Psoas muscle (tissue), 8 donors: ENCODE measurements around the gene CIDEC. TPM values are rescaled to one million over a fixed set of nuclear protein-coding genes. Genes with fewer than 3 reads are reported as not detected.
"Not testable (repeated sequence)": the region's sequence is repeated elsewhere in the genome, so short reads cannot be mapped to it uniquely, and the experiment has no call there.

Source experiments
- ATAC-seq, 4 donors: fragments of 200-7000 bp; cut with Tn5 transposase; one replicate each; pipeline ENCODE4 v1.9.1; 2020; ENCODE audit warnings: moderate library complexity in 3 of 4, mild to moderate bottlenecking in 2 of 4
- DNase-seq, 2 donors: peaks; one replicate each; pipeline ENCODE4 v3.0.0-alpha.2; 2020
- H3K27ac ChIP-seq: fragments of 200-600 bp; one replicate; pipeline ENCODE4 v1.8.0; 2022
- H3K27me3 ChIP-seq, 3 donors: fragments of 200-600 bp in 1 of 3; one replicate each; pipeline versions ENCODE4 v1.6.1 to v1.8.0; 2013 to 2022; ENCODE audit warnings: low read length in 2 of 3, mild to moderate bottlenecking in 2 of 3, moderate library complexity in 1 of 3; ENCODE audit not compliant: insufficient read depth in 3 of 3
- H3K36me3 ChIP-seq, 2 donors: fragments of 200-600 bp in 1 of 2; one replicate each; pipeline versions ENCODE4 v1.6.1 to v1.8.0; 2013 to 2022; ENCODE audit warnings: low read depth in 1 of 2, mild to moderate bottlenecking in 1 of 2, moderate library complexity in 1 of 2; ENCODE audit not compliant: insufficient read depth in 1 of 2
- H3K4me1 ChIP-seq: fragments of 200-600 bp; one replicate; pipeline ENCODE4 v1.8.0; 2022
- H3K4me3 ChIP-seq: fragments of 200-600 bp; one replicate; pipeline ENCODE4 v1.8.0; 2022; ENCODE audit warnings: mild to moderate bottlenecking
- H3K9me3 ChIP-seq: fragments of 200-600 bp; one replicate; pipeline ENCODE4 v1.8.0; 2022
- WGBS, 3 donors: extraction: QIAGEN DNeasy Blood & Tissue Kit; methylation state at CpG; one replicate each; pipeline versions ENCODE4 v1.1.6 to v1.1.7; 2013; 5-methylcytosine and 5-hydroxymethylcytosine counted together
- intact Hi-C, 2 donors: fragments of 100-400 bp; cut with DNase I; formaldehyde crosslinking; loops; one replicate each; pipeline versions ENCODE4 v1.11.0 to v1.14.2; 2022
- polyA plus RNA-seq, 3 donors: library from polyadenylated mRNA; stranded (reverse); fragments of 200-250 nt; gene quantifications; one replicate each; pipeline ENCODE4 v1.2.3, GENCODE V29; 2013
- total RNA-seq, 4 donors: library from RNA; stranded (reverse); fragmentation: NEBNext Ultra II Directional in 2 of 4; extraction: Animal tissue kit (Norgen Biotek cat#: 25700) in 2 of 4; gene quantifications; one replicate each; pipeline versions ENCODE4 v1.2.1 to v1.2.4, GENCODE V29; 2021 to 2023
- TF ChIP-seq, protein P1 (sequence below): fragments of 200-600 bp; IDR thresholded peaks from one replicate; pipeline ENCODE4 v1.8.0; 2022; ENCODE audit warnings: antibody characterized with exemption
- donor health status: healthy with polysubstance abuse.
- donor health status: DM: no; HTN: no; CAD: no; lungs with moderate emphysema.
- donor health status: Bipolar disorder and iron deficiency.
- donor health status: healthy.
- donor health status: DM: yes; HTN: yes; CAD: no.
- donor health status: DM: no; HTN: no; CAD: no.
- donor health status: DM: no; HTN: no; CAD: no.
- donor health status: DM: yes; HTN: yes; CAD: no.

Gene CIDEC
- total and polyA plus RNA-seq, 7 donors, result 0.75 to 15.0 (median 3.3) TPM

DNA sequence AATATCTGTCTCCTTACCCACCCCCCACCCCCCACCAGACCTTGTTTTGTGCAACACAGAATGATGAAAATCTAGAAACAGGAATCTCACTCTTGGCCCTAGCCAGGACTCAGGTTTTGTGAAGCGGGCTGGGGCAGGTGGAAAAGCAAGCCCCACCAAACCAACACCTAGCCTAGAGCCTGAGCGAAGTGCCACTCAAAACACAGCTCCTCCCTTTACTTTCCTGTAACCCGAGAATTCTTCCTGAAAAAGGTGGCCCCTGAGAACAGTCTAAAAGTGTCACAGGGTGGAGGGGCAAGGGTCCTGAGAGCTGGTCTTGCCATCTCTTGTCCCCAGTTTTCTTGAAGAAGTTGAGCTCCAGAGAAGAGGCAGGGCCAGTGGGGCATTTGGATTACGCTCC lies 18.9 kb downstream of the CIDEC start:
- DNase-seq (no peak), ATAC-seq (no peak)
- Histone ChIP-seq H3K27me3 (no peaks in the 10 kb centered on the region), H3K36me3 (no peaks in the 10 kb centered on the region), H3K4me1 (no peaks in the 10 kb centered on the region), H3K9me3 (no peaks in the 10 kb centered on the region), H3K27ac (no peak overlapping the region), H3K4me3 (no peak overlapping the region)
- TF ChIP-seq, protein P1, sequence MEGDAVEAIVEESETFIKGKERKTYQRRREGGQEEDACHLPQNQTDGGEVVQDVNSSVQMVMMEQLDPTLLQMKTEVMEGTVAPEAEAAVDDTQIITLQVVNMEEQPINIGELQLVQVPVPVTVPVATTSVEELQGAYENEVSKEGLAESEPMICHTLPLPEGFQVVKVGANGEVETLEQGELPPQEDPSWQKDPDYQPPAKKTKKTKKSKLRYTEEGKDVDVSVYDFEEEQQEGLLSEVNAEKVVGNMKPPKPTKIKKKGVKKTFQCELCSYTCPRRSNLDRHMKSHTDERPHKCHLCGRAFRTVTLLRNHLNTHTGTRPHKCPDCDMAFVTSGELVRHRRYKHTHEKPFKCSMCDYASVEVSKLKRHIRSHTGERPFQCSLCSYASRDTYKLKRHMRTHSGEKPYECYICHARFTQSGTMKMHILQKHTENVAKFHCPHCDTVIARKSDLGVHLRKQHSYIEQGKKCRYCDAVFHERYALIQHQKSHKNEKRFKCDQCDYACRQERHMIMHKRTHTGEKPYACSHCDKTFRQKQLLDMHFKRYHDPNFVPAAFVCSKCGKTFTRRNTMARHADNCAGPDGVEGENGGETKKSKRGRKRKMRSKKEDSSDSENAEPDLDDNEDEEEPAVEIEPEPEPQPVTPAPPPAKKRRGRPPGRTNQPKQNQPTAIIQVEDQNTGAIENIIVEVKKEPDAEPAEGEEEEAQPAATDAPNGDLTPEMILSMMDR, result no peak
- intact Hi-C loops, result loop anchor here in 1 of 2 donors (10.0 kb wide), 1 partner anchor 54 kb away; the partner anchor contains the start of gene IL17RC
- WGBS, 3 donors, result 90 to 94% (median 93%) methylated on average over 4 of the region's 4 CpGs

DNA sequence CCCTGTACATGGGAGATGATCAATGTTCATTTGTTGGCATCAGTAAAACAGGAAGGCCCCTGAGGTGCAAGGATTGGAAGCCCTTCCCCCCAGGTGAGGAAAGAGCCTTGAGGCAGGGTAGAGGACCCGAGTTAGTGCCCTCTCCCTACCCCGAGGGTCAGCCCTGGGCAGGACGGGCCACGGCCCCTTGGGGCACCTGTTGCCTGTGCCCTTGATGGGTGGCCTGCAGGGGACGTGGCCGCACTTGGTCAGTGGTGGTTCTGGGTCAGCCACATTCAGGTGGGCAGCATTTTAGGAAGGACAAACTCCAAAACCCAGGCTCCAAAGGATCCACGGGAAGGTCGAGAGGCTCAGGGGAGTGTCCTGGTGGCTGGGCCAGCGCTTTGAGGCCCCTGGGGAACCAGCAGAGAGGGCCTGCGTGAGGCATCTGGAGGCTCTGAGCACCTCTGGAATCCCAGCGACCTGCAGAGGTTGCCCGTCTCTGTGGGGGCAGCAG lies 20.5 kb downstream of the CIDEC start:
- no peaks in the 10 kb centered on the region for H3K27me3 ChIP-seq
- H3K4me3 ChIP-seq, result no peak overlapping the region
- WGBS, 3 donors, result 83 to 90% (median 87%) methylated on average over 12 of the region's 12 CpGs

DNA sequence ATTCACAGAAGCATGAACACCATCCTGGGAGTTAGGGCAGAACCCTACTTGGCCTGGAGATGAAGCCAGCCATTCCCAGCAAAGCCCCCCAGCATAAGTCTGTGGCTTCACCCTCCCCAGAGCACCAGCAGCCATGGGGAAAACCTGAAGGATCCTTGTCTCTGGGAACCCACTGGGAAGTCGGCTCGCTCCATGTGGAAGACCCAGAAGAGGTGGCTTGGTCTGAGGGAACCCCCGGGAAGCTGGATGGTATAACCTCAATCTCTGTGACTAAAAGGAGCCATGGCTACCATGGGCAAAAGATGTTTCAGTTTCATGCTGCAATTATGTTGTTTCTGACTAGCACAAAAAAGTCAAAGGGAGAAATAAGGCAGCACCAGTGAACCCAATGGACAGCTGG lies 24.5 kb downstream of the CIDEC start:
- H3K36me3 ChIP-seq, result no peaks in the 10 kb centered on the region
- H3K9me3 ChIP-seq, result no peaks in the 10 kb centered on the region
- DNase-seq (no peak), ATAC-seq (no peak)
- no peaks in the 10 kb centered on the region for H3K27me3 ChIP-seq
- H3K4me1 ChIP-seq, result no peaks in the 10 kb centered on the region
- TF ChIP-seq, protein P1, result no peak
- intact Hi-C loops, result no loop called here
- no peak overlapping the region for H3K4me3 ChIP-seq
- no peak overlapping the region for H3K27ac ChIP-seq
- WGBS, 3 donors, result 93 to 96% (median 95%) methylated on average over 3 of the region's 3 CpGs

More for the DNA sequence above, 20.5 kb downstream of the CIDEC start:
- no peaks in the 10 kb centered on the region for H3K36me3 ChIP-seq
- intact Hi-C loops, result loop anchor here in 1 of 2 donors (10.0 kb wide), 1 partner anchor 55 kb away; the partner anchor contains the start of gene IL17RC
- no peak overlapping the region for H3K27ac ChIP-seq
- no peaks in the 10 kb centered on the region for H3K4me1 ChIP-seq
- DNase-seq (no peak), ATAC-seq (no peak)
- H3K9me3 ChIP-seq, result no peaks in the 10 kb centered on the region
- TF ChIP-seq, protein P1, result no peak

DNA sequence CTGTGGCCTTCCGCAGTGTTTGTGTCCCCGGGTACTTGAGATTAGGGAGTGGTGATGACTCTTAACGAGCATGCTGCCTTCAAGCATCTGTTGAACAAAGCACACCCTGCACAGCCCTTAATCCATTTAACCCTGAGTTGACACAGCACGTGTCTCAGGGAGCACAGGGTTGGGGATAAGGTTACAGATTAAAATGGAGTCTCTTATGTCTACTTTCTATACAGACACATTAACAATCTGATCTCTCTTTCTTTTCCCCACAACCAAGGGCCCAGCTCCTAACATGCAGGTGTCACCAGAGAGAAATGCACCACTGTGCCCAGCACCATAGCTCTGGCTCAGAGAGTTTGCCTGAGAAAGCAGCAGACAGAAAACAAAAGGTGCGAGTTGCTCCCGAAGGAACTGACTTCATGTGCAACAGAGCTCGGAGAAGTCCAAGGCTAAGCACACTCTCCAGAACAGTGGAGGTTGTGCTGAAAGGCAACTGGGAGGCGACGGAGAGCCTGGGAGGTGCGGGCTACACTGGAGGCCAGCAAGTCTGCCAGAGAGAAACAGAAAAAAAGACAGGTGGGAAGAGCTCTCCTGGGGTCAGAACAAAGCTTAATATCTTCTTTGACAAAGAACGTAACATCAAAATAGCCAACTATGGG lies 25.6 kb downstream of the CIDEC start:
- H3K27me3 ChIP-seq, ATAC-seq, H3K4me3 ChIP-seq, DNase-seq, H3K36me3 ChIP-seq, H3K27ac ChIP-seq, intact Hi-C loops, H3K9me3 ChIP-seq, H3K4me1 ChIP-seq: not testable (repeated sequence)
- WGBS, 3 donors, result 60 to 69% (median 63%) methylated on average over 11 of the region's 11 CpGs

DNA sequence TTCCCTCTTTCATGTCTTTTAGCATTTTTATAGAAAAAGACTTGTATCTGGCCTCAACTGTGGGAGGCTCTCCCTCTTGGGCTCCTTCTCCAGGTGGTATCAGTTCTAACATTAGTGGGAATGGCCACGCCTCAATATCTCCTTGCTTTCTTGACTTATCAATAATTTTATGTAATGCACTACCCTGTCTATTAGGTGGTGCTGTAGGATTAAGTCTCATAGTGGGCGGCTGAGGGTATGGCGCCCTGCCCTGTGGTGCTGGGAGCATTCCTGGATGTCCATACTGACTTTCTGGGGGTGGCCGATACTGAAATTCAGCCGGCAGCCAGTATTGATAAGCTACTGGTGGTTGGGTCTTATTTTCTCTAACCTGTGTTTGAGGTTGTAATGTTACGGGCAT lies 27.5 kb downstream of the CIDEC start:
- no peaks in the 10 kb centered on the region for H3K27me3 ChIP-seq
- H3K9me3 ChIP-seq, result no peaks in the 10 kb centered on the region
- H3K4me3 ChIP-seq, result no peak overlapping the region
- intact Hi-C loops, result no loop called here
- H3K36me3 ChIP-seq, result no peaks in the 10 kb centered on the region
- H3K4me1 ChIP-seq, result no peaks in the 10 kb centered on the region
- no peak for DNase-seq
- H3K27ac ChIP-seq, result no peak overlapping the region
- WGBS, 3 donors, result 91 to 95% (median 93%) methylated on average over 6 of the region's 6 CpGs
- TF ChIP-seq, protein P1, result no peak
- no peak for ATAC-seq

DNA sequence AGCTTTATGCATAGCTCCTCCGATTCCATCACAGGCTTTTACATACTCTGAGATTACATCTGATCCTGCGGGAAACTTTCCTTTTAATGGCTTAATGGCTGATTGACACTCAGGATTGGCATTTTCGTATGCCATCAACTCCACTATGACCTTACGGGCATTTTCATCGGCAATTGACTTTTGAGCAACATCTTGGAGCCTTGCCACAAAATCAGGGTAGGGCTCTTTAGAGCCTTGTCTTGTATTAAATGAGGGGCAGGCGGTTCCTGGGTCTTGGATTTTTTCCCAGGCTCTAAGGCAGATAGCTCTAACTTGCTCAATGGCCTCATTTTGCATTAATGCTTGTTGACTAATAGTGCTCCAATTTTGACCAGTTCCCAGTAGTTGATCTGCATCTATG lies 28.1 kb downstream of the CIDEC start:
- not testable (repeated sequence) for ATAC-seq

DNA sequence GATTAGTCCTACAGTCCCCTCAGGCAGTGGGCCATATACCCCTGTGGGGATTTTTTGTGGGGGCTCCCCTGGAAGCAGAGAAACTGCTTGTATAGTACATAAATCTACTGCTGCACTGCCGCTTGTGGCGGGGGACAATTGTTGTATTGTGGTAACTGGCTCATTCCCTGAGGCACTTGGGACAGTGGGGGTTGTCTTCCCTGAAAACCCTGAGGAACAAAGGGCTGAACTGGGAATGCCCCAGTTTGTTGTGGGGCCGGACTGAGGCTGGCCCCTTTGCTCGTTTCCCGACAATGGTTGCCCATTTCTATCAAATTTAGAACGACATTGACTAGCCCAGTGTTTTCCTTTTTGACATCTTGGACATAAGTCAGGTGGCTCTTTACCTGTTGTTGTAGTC lies 28.7 kb downstream of the CIDEC start:
- H3K9me3 ChIP-seq, intact Hi-C loops, ATAC-seq, H3K27ac ChIP-seq, H3K36me3 ChIP-seq, H3K4me3 ChIP-seq, H3K27me3 ChIP-seq, H3K4me1 ChIP-seq, DNase-seq: not testable (repeated sequence)
- WGBS, 3 donors, result 77 to 86% (median 80%) methylated on average over 6 of the region's 6 CpGs

More for the DNA sequence above, 28.1 kb downstream of the CIDEC start:
- intact Hi-C loops, H3K27me3 ChIP-seq, H3K27ac ChIP-seq, H3K4me1 ChIP-seq, DNase-seq, H3K36me3 ChIP-seq, H3K9me3 ChIP-seq, H3K4me3 ChIP-seq: not testable (repeated sequence)
- WGBS, 3 donors, result 59 to 62% (median 61%) methylated on average over 6 of the region's 6 CpGs
